ENCODE data around the gene FAM186B.

Gene FAM186B

GRCh38 chr12:49588281-49588680, 17.2 kb downstream of the FAM186B start:
- DNase-seq (ENCODE audit: low read depth), result no peak
- TF ChIP-seq CTCF (IDR thresholded peaks at IDR 0.05; ENCODE audit: low read depth, low read length, missing control alignments), result no peak
- no peak overlapping the region for H3K4me3 ChIP-seq (ENCODE audit: low read depth, low read length)

- H3K4me3 ChIP-seq (ENCODE audit: low read depth, low read length), result no peak overlapping the region
- no peak for DNase-seq (ENCODE audit: low read depth)
- no peak for TF ChIP-seq CTCF (IDR thresholded peaks at IDR 0.05; ENCODE audit: low read depth, low read length, missing control alignments)
These were observed 18.1 kb downstream of the FAM186B start for GRCh38 chr12:49587174-49587908.

- no peak for TF ChIP-seq CTCF (IDR thresholded peaks at IDR 0.05; ENCODE audit: low read depth, low read length, missing control alignments)
- no peak overlapping the region for H3K4me3 ChIP-seq (ENCODE audit: low read depth, low read length)
- no peak for DNase-seq (ENCODE audit: low read depth)
These were observed 19.7 kb downstream of the FAM186B start for GRCh38 chr12:49585477-49586459.

DNA sequence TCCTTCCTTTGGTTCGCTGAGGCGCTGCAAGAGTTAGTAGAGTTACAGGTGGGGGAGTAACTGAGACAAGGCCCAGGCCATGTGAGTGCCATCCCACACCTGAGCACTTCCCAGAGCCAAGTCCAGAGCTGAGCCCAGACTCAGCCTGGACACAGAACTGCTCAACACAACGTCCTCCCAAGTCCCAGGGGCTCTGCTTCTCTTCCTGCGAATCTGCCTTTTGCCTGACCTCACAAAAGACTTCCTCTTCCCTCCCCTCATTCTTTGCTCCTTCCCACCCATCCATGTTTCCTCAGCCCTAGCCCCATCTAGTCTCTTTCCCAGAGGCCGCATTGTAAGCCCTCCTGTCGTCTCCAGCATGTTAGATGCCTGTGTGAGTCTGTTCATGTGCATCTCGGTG, 20.8 kb downstream of the FAM186B start:
- no peak overlapping the region for H3K4me3 ChIP-seq (ENCODE audit: low read depth, low read length)
- no peak for DNase-seq (ENCODE audit: low read depth)
- TF ChIP-seq CTCF (IDR thresholded peaks at IDR 0.05; ENCODE audit: low read depth, low read length, missing control alignments), result no peak

DNA sequence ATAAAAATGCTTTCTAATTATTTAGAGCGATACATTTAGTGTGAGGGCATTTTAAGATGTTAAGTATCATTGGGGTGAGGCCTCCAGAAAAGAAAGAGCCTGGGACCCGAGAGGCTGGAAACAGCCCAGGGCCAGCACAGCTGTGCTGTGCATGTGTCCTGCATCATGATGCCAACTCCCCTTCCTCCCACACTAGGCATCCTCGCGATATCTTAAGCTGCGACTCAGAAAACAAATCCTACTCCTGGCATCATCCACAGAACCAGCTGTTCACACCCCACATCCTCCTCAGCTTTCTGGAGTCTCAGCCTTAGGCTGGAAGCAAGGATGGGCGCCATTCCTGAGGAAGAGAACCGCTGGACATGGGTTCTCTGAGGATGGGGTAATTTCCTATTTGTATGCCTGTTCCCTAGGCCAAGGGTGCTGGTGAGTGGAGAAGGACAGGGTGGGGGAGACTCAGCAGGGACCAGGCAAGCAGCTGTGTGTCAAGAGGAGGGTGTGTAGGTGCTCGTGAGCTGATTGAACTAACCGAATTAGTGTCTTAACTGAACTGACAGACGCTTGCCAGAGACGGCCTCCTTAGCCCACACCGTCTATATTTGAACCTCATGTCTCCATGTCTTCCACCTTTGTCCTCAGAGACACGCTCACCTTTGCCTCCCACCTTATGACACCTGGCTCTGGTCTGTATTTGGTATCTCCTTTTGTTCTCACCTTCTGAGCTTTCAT, 21.9 kb downstream of the FAM186B start:
- no peak overlapping the region for H3K4me3 ChIP-seq (ENCODE audit: low read depth, low read length)
- DNase-seq (ENCODE audit: low read depth), result no peak

More for the DNA sequence above, 21.9 kb downstream of the FAM186B start:
- no peak for TF ChIP-seq CTCF (IDR thresholded peaks at IDR 0.05; ENCODE audit: low read depth, low read length, missing control alignments)
